Activated CD4-positive, alpha-beta T cell treated with anti-CD3 and anti-CD28 coated beads, Interleukin-2, amount 10 ng/mL, durations not matched to agents 7 days and 5 days (primary cell): ENCODE measurements around the gene VPS13D. TPM values are rescaled to one million over a fixed set of nuclear protein-coding genes. Genes with fewer than 3 reads are reported as not detected.
"Not testable (repeated sequence)": the region's sequence is repeated elsewhere in the genome, so short reads cannot be mapped to it uniquely, and the experiment has no call there.

ENCODE experiments used
- CTCF ChIA-PET: fragments of 350-600 bp; sonication (Branson Sonifier 250); formaldehyde crosslinking; loops from one replicate; lab custom pipeline; 2021; ENCODE audit warnings: antibody characterized with exemption; lab: Charles Lee
- POLR2A ChIA-PET: fragments of 350-600 bp; sonication (Branson Sonifier 250); formaldehyde crosslinking; loops from one replicate; lab custom pipeline; 2021; ENCODE audit warnings: antibody characterized with exemption; lab: Charles Lee
- DNase-seq: peaks from one replicate; pipeline ENCODE4 v3.0.0-alpha.2; 2020
- H3K27ac Mint-ChIP-seq: one replicate; pipeline ENCODE4 v1.8.0; 2021; ENCODE audit warnings: mild to moderate bottlenecking, moderate library complexity, mixed read lengths
- H3K27me3 Mint-ChIP-seq: one replicate; pipeline ENCODE4 v1.8.0; 2021; ENCODE audit warnings: mixed read lengths
- H3K36me3 Mint-ChIP-seq: one replicate; pipeline ENCODE4 v1.8.0; 2021; ENCODE audit warnings: low read depth, mixed read lengths
- H3K4me1 Mint-ChIP-seq: one replicate; pipeline ENCODE4 v1.8.0; 2021; ENCODE audit warnings: mixed read lengths
- H3K4me3 Mint-ChIP-seq: one replicate; pipeline ENCODE4 v1.8.0; 2021; ENCODE audit warnings: mild to moderate bottlenecking, moderate library complexity, mixed read lengths
- H3K9me3 Mint-ChIP-seq: one replicate; pipeline ENCODE4 v1.8.0; 2021; ENCODE audit warnings: mixed read lengths
- total RNA-seq, 2 experiments: library from RNA; stranded (reverse); gene quantifications; one replicate each; pipeline ENCODE4 v1.2.3, GENCODE V29; 2021

VPS13D gene
- total RNA-seq, 2 experiments from 2014 or later, result 34.0 to 41.9 TPM

DNA sequence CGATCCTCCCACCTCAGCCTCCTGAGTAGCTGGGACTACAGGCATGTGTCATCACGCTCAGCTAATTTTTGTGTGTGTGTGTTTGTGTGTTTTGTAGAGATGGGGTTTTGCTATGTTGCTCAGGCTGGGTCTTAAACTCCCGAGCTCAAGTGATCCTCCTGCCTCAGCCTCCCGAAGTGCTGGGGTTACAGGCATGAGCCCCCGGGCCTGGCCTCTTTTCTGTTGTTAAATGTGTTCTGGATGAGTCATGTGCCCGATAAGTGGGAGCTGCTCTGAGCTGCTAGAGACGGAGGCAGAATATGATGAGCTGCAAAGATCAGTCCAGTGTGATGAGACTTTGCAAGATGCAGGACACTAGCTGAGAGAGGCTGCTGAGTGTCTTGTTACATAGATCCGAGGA, 75.5 kb downstream of the VPS13D start:
- CTCF ChIA-PET, result interaction anchor here (1.1 to 1.3 kb wide), 2 partner anchors 27 to 33 kb away, joined by 3 to 5 read pairs; no protein-coding TSS in a partner anchor
- H3K27ac Mint-ChIP-seq, result no peak overlapping the region
- peaks cover 72% of the 10 kb centered on the region for H3K36me3 Mint-ChIP-seq
- DNase-seq, result no peak
- H3K9me3 Mint-ChIP-seq, result no peaks in the 10 kb centered on the region
- no peaks in the 10 kb centered on the region for H3K27me3 Mint-ChIP-seq
- H3K4me3 Mint-ChIP-seq, result no peak overlapping the region
- POLR2A ChIA-PET, result no interaction called here
- peaks cover 3% of the 10 kb centered on the region for H3K4me1 Mint-ChIP-seq

DNA sequence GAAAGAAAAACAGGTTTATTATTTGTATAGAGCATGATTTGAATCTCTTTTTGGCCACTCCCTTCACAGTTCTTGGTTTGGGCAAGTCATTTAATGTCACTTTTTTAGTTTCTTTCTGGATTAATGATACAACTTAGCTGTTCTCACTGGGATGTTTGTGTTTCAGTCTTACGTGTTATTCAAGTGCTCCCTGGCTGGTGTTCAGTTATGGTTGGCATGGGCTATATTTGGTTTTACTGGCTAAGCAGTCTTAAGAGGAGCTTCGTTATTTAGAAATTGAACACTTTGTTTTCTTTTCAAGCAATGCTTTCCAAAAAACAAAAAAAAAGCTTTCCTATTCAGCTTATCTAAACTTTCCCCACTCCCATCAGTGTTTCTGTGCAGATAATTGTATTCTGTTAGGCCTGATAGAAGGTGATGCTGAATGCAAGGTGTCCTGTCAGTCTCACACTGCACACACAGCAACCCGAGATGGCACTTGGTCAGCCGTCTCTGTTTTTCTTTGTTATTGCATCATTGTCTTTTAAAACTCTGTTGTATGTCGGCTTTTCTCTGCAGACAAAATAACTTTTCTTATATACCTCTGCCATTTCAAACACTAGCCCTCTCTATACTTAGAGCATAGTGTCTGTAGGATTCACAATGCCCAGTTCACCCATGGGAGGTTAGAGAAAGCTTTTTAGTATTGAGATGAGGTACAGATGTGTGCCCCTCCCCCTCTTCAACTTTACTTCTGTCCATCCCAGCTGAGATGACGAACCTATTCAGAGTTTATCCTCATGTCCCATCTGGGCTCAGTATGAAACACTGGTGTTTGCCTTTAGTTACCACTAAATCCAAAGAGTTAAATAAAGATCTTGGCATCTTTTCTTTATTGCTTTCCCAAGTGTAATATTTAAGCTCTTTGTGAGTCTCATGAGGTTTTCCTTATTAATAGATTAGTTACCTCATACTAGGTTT, 80.2 kb downstream of the VPS13D start:
- Mint-ChIP-seq H3K36me3 (peaks cover 72% of the 10 kb centered on the region), H3K27ac (no peak overlapping the region), H3K27me3 (no peaks in the 10 kb centered on the region), H3K4me3 (no peak overlapping the region), H3K4me1 (no peaks in the 10 kb centered on the region), H3K9me3 (no peaks in the 10 kb centered on the region)
- no peak for DNase-seq
- POLR2A ChIA-PET, result no interaction called here
- CTCF ChIA-PET, result interaction anchor here (0.6 to 1.8 kb wide), 6 partner anchors 10 to 349 kb away, joined by 3 to 6 read pairs (median 4); no protein-coding TSS in a partner anchor

DNA sequence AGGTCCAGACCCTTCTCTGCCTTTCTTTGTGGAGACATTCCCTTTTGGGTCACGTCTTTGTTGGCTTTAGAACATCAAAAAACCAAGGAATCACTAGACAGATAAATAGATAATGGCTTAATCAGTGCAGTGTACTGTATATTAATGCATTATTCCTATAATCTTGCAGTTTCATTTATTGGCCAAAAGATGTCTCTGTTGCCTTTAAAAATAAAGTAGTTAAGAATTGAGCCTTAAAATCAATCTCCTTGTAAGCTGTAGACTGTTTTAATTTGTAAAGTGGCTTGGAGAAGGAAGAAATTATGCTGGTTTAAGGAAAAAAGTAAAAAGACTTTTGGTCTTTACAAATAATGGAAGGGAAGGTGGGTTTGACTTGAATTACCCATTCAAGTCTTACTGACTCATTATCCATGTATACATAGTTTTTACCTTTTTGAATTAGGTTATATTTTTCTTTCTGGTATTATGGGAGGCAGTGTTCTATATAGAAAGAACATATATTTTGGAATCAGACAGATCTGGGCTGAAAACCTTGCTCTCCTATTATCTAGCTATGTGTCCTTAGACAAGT, 84.6 kb downstream of the VPS13D start:
- Mint-ChIP-seq H3K27me3 (no peaks in the 10 kb centered on the region), H3K36me3 (peaks cover 61% of the 10 kb centered on the region), H3K4me1 (no peaks in the 10 kb centered on the region), H3K27ac (no peak overlapping the region), H3K9me3 (no peaks in the 10 kb centered on the region), H3K4me3 (no peak overlapping the region)
- DNase-seq, result no peak
- CTCF ChIA-PET, result interaction anchor here (0.6 to 1.5 kb wide), 3 partner anchors 305 to 418 kb away, joined by 4 to 5 read pairs (median 4); no protein-coding TSS in a partner anchor
- POLR2A ChIA-PET, result no interaction called here

DNA sequence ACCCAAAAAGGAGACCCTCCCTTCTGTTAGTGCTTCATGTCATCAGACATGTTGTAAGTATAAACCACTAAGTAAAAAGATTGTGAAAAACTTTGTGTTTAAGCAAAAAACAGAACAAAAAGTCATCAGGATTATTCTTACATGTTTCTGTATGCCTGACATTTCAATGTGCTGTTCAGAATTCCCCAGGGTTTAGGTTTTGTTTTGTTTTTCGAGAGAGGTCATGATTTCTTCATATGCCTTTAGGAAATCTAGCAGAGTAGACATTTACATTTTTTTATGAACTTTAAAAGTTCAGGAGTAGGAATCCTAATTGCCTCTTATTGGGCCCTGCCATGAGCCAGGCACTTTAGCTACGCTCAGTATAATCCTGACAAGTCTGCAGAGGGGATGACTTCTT, 85.3 kb downstream of the VPS13D start:
- no peak overlapping the region for H3K4me3 Mint-ChIP-seq
- DNase-seq, result no peak
- H3K4me1 Mint-ChIP-seq, result no peaks in the 10 kb centered on the region
- H3K27ac Mint-ChIP-seq, result no peak overlapping the region
- peaks cover 59% of the 10 kb centered on the region for H3K36me3 Mint-ChIP-seq
- POLR2A ChIA-PET, result no interaction called here
- no peaks in the 10 kb centered on the region for H3K27me3 Mint-ChIP-seq
- no peaks in the 10 kb centered on the region for H3K9me3 Mint-ChIP-seq
- CTCF ChIA-PET, result interaction anchor here (0.6 to 1.5 kb wide), 4 partner anchors 18 to 418 kb away, joined by 3 to 5 read pairs (median 4); no protein-coding TSS in a partner anchor

DNA sequence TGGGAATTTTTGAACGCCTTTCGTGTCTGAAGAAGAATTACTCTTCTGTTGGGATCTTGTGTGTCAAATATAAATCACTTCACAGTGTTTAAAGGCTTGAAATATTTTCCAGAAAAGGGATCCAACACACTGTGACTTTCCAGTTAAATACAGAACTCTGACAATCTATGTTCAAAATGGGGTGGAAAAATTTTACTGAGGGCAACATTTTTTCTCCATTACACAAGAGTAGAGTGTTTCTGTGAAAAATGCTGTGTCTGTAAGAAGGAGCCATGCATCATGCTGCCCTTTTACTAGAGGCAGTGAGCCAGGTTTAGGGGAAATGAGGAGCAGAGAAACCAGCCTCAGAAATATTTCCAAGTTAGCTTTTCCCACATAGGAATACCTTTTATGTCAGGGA, 86.5 kb downstream of the VPS13D start:
- H3K27ac Mint-ChIP-seq, result no peak overlapping the region
- H3K36me3 Mint-ChIP-seq, result peaks cover 58% of the 10 kb centered on the region
- H3K4me3 Mint-ChIP-seq, result no peak overlapping the region
- no peak for DNase-seq
- H3K27me3 Mint-ChIP-seq, result no peaks in the 10 kb centered on the region
- H3K9me3 Mint-ChIP-seq, result no peaks in the 10 kb centered on the region
- ChIA-PET CTCF (interaction anchor here (1.2 kb wide), 1 partner anchor 342 kb away, joined by 3 read pairs; no protein-coding TSS in a partner anchor), POLR2A (no interaction called here)
- H3K4me1 Mint-ChIP-seq, result peaks cover 5% of the 10 kb centered on the region

DNA sequence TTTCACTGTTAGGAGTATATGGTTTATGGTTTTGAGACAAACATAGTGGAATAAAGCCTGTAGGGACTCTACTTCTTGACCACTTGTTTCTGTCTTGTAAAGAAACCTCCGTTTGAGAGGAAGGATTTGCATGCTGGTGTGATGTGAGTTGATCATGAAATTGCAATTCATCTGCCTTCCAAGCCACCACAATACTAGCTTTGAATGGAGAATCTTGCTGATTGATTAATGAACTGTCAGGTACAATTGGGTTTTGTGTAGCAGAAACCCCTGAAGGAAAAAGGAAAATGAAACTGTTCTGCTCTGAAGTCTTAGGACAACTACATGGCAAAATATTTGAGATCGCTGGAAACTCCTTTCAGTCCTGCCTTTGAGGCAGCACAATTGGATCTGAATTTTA, 90.7 kb downstream of the VPS13D start:
- peaks cover 41% of the 10 kb centered on the region for H3K36me3 Mint-ChIP-seq
- no peak overlapping the region for H3K4me3 Mint-ChIP-seq
- ChIA-PET CTCF (no interaction called here), POLR2A (no interaction called here)
- no peaks in the 10 kb centered on the region for H3K9me3 Mint-ChIP-seq
- H3K27me3 Mint-ChIP-seq, result no peaks in the 10 kb centered on the region
- H3K27ac Mint-ChIP-seq, result no peak overlapping the region
- no peak for DNase-seq
- H3K4me1 Mint-ChIP-seq, result peaks cover 5% of the 10 kb centered on the region

DNA sequence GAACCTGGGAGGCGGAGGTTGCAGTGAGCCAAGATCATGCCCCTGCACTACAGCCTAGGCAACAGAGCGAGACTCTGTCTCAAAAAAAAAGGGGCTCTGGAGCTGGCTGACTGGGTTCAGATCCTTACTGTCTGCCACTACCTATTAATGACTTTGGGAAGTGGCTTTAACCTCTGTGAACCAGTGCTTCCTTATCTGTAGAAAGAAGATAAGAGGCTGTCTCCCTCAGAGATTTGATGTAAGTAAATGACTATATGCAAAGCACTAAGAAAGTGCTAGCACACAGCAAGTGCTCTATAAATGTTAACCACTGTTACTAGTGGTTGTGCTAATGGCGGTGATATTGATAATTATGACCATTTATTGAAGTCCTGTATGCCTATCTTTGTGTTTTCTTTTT, 94.6 kb downstream of the VPS13D start:
- ChIA-PET POLR2A (no interaction called here), CTCF (no interaction called here)
- no peak for DNase-seq
- no peak overlapping the region for H3K4me3 Mint-ChIP-seq
- no peak overlapping the region for H3K27ac Mint-ChIP-seq
- H3K27me3 Mint-ChIP-seq, result no peaks in the 10 kb centered on the region
- H3K36me3 Mint-ChIP-seq, result peaks cover 35% of the 10 kb centered on the region
- peaks cover 5% of the 10 kb centered on the region for H3K4me1 Mint-ChIP-seq
- H3K9me3 Mint-ChIP-seq, result no peaks in the 10 kb centered on the region

DNA sequence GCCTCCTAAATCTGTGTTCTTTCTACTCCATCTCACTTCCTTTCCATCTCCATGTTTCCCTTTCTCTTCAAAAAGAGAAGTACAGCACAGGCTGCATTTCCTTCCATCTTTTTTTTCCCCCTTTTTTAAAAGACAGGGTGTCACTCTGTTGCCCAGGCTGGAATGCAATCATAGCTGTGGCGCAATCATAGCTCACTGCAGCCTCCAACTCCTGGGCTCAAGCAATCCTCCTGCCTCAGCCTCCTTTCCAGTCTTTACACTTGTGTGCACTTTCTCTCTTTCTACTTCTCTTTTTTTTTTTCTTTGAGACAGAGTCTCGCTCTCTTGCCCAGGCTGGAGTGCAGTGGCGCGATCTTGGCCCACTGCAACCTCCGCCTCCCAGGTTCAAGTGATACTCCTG, 95.1 kb downstream of the VPS13D start:
- POLR2A ChIA-PET, H3K9me3 Mint-ChIP-seq, H3K27ac Mint-ChIP-seq, H3K27me3 Mint-ChIP-seq, CTCF ChIA-PET, H3K4me3 Mint-ChIP-seq, H3K4me1 Mint-ChIP-seq, DNase-seq: not testable (repeated sequence)
- H3K36me3 Mint-ChIP-seq, result peaks cover 35% of the 10 kb centered on the region

DNA sequence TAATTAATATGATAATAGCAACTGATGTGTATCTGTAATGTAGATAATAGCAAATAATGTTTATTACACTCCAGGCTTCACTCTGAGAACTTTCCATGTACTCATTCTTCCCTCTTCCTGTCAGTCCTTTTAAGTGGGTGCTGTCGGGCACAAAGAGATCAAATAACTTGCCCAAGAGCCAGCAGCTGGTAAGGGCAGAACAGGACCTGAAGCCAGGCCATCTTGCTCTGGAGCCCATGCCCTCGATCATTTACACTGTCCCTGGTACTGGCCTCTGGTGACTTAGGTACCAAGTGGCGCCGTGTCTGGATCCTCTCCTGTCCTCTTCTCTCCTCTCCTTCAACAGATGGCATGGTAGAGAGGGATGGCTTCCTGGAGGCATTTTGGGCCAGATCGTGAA, 97.2 kb downstream of the VPS13D start:
- H3K27me3 Mint-ChIP-seq, result no peaks in the 10 kb centered on the region
- H3K4me1 Mint-ChIP-seq, result no peaks in the 10 kb centered on the region
- peaks cover 31% of the 10 kb centered on the region for H3K36me3 Mint-ChIP-seq
- ChIA-PET CTCF (no interaction called here), POLR2A (no interaction called here)
- no peaks in the 10 kb centered on the region for H3K9me3 Mint-ChIP-seq
- no peak for DNase-seq
- no peak overlapping the region for H3K27ac Mint-ChIP-seq
- H3K4me3 Mint-ChIP-seq, result no peak overlapping the region

DNA sequence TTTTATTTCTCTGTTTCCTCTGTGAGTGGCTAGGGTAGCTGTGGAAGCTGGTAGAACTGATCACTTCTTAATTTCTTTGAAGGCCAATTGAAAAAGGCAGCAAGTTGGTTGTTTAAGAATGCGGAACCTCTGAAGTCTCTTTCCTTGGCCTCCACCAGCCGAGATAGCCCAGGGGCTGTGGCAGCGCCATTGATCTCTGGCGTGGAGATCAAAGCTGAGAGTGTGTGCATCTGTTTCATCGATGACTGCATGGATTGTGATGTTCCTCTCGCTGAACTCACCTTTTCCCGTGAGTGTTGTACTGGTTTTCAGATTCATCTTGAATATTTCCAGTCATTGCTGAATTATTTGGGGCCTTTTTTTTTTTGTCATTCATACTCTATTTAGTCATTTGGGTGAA, 97.7 kb downstream of the VPS13D start:
- POLR2A ChIA-PET, result no interaction called here
- H3K4me3 Mint-ChIP-seq, result no peak overlapping the region

DNA sequence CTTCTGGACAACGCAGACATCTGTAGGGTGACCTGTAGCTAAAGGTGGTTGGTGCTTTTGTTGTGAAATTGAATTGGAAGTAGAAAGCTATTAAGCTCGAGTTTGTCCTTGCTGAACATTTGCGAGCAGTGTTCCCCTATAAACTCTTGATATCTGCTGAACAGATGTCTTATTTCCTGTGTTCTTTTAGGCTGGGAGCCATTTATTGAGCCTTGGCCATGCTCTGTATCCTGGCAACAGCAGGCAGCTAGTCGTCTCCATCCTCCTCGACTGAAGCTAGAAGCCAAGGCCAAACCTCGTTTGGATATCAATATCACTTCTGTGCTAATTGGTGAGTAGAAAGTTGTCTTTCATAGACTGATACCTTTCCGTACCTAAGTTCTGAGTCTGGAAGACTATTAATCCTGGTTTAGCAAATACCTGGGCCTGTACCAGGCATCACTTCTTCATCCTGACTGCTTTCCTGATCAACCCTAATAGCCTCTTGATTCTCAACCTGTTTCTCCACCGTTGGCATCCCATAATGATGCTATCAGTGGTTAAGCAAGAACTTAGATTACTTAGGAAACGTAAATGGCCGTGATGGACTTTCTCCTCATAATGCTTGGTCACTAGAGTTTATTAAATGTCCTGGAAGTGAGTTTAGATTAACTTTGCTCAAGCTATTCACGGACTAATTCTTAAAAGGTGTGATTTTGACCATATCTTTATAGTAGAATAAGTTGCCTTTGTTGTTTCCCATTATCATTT, 103.4 kb downstream of the VPS13D start:
- no peak for DNase-seq
- H3K27me3 Mint-ChIP-seq, result no peaks in the 10 kb centered on the region
- H3K9me3 Mint-ChIP-seq, result no peaks in the 10 kb centered on the region
- ChIA-PET CTCF (no interaction called here), POLR2A (no interaction called here)
- no peaks in the 10 kb centered on the region for H3K4me1 Mint-ChIP-seq
- H3K27ac Mint-ChIP-seq, result no peak overlapping the region
- H3K4me3 Mint-ChIP-seq, result no peak overlapping the region
- peaks cover 53% of the 10 kb centered on the region for H3K36me3 Mint-ChIP-seq

More for the DNA sequence above, 97.7 kb downstream of the VPS13D start:
- Mint-ChIP-seq H3K27me3 (no peaks in the 10 kb centered on the region), H3K4me1 (no peaks in the 10 kb centered on the region), H3K27ac (no peak overlapping the region), H3K36me3 (peaks cover 29% of the 10 kb centered on the region), H3K9me3 (no peaks in the 10 kb centered on the region)
- DNase-seq, result no peak
- CTCF ChIA-PET, result interaction anchor here (0.6 kb wide), 1 partner anchor 36 kb away, joined by 4 read pairs; no protein-coding TSS in a partner anchor

DNA sequence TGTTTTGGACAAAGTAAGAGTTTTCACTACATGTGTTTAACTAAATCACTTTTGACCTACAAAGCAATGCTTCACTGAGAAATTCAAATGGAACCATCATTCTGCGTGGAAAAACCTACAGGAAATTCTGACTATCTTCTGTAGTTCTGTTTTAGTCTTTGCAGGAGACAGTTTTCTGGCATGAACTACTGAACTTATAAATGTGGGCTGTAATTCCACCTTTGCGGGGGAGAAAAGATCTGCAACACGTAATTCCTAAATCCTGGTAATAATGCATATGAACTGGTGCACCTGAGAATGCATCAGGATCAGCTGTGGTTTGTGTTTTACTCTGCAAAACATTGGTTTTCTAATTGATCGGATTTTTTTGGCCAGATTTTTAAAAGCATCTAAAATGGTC, 106.0 kb downstream of the VPS13D start:
- no peaks in the 10 kb centered on the region for H3K9me3 Mint-ChIP-seq
- H3K4me3 Mint-ChIP-seq, result no peak overlapping the region
- no peak for DNase-seq
- peaks cover 8% of the 10 kb centered on the region for H3K4me1 Mint-ChIP-seq
- peaks cover 50% of the 10 kb centered on the region for H3K36me3 Mint-ChIP-seq
- ChIA-PET POLR2A (no interaction called here), CTCF (no interaction called here)
- H3K27ac Mint-ChIP-seq, result no peak overlapping the region
- no peaks in the 10 kb centered on the region for H3K27me3 Mint-ChIP-seq
